ENCODE measurements around the gene FIGN.

The FIGN gene

DNA sequence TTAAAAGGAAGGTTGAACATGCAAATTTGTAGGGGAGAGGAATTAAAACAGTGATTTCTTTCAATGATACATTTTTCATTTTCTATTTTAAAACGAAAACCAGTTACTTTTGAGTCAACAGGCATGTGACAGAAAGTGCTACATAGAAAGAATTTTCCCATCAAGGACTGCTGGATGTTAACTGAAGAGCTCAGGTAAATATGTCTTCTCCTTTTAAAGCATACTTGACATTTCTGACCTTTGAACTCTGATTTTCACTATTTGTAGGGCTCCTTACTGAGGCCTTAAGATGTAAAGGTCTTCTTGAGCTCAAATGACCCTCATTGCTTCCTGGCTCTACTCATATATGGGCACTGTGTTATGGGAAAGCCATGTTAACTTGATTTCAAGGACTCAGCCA, 32.4 kb downstream of the FIGN start:
- DNase-seq, result no peak

DNA sequence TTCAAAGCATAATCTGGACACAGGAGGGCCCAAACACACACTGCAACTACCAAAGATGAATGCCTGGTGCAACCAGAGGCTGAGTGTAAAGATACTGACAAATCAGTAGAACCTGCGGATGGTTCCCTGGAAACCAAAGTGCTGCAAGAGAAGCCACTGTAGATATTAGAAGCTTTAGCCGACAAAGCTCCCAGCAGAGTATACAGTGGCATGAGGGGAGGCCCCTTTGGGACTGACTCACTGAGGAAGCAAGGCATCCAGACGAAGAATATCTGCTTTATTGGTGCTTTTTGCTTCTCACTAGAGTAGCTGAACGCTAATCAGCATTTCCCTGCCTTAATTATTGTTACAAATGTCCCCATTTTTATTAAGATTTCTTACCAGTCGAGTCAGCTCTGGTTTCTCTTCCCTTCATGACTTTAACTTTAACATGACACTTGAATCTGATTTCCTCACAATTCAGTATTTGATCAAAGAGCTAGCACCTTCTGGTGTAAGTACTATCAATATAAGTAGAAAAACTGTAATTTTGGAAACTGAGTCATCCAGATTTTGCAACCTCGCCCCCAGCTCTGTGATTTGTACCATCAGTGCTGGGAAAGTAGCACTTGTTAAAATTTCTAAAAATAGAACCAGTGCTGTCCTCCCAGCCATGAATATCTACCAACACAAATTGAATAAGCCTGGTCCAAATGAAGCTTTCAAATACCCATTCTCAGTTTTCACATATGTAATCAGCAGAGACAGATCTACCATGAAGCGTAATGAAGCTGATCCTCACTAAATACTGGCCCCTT, 34.2 kb downstream of the FIGN start:
- DNase-seq, result no peak

- DNase-seq, result no peak
Measured at GRCh38 chr2:163698857-163699256, 37.0 kb downstream of the FIGN start.

DNA sequence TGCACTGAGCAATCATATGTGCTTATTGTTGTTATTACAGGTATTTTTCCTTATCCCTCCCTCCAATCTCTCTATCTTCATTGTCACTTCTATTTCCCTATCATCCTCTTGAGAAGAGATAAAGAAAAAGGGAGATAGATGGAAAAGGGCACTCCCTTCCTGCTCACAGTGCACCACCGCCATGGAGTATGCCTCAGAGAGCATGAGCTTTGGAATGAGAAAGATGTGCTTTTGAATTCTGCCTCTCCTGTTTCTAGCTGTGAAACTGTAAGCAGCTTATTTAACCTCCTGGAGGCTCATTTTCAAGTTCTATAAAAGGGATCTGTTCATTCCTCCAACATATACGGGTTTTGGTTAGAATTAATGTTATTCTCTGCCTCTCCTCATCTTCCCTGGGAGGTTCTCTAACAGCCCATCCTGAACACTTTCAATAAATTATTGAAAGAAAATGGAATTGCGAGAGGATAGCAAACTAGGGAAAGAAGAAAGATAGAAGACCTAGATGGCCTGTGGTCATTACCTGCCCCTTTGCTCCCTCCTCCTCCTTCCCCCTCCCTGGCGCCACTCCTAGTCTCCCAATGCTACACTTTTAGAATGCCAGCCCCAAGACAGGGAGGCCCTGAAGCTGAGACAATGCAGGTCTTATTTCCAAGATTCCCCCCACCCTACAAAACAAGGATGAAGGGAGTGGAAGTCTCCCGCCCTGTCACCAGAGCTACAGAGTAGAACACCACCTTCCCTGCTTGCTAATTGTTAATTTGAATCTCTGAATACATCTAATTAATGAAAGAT, 37.8 kb downstream of the FIGN start:
- DNase-seq, result no peak

- DNase-seq, result no peak
Measured at GRCh38 chr2:163697429-163697828, 38.4 kb downstream of the FIGN start.

GRCh38 chr2:163693484-163693883, 42.3 kb downstream of the FIGN start:
- DNase-seq, result no peak

DNA sequence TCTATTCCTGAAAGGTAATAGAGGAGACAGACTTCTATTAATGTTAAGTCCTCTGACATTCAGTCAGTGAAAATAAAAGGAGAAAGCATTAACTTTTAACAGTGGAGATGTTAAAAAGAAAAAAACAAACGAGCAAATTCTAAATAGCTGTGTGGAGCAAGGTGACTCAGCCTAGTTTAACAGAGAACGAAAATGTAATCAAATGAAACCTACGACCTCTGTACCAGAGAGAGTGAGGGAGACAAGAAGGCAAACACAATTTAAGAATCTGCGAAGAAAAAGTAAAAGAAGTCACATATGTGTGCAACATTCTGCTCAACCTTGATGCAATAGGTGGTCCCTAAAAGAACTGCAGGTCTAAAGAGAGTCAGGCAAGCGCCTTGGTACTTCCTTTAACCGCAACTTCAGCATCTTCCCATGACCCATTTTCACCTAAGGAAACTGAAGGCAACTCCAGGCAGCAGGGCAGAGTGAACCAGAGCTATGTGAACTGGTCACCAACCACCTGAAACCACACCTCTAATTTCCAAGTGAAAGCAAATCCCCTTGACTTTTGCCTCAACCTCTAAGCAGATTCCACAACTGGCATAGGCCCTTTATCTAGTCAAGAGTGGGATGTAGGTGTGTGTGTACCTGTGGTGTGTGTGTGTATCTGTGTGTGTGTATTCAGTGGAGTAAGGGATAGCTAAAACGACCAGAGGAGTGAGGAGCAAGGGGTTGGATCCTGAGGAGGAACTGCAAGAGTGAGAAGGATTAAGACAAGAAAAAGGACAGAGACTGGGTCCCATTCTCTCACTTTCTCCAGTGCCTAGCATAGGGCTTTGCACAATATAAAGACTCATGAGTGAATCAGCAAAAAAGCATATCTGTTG, 43.0 kb downstream of the FIGN start:
- no peak for DNase-seq

GRCh38 chr2:163692081-163692480, 43.7 kb downstream of the FIGN start:
- DNase-seq, result no peak

DNA sequence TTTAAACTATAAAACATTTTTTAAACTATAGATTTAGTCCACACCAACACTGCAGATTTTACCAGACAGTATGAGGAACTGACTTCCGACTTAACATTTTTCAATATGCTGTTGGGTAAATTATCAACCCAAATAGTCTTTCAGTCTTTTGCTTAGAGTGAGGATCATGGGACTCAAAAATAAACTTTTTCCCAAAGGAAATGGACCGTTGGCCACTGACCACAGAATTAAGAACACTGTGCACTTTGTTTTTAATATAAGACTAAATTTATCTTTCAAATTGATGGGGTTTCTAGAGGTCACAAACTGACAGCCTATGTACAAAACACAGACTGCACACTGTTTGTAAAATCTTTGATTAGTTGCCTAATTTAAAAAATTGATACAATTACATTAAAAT, 44.9 kb downstream of the FIGN start:
- DNase-seq, result no peak

GRCh38 chr2:163687217-163687616, 48.6 kb downstream of the FIGN start:
- DNase-seq, result no peak

DNA sequence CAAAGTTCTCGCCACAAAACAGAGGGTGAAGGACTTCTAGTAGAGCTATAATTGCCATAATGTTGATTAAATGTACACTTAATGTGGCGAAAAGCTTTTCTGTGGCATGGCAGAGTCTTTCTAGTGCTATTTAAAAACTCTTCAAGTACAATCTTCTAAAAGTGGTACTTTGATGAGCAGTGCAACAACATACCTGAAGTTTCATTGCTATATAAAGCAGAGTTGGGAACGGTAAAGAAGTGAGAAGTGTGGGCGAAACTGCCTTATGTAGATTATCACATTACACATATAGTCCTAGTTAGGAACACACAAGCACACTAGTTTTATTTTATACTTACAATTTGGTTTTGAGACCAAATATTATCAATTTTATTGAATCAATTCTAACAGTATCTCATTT, 49.5 kb downstream of the FIGN start:
- no peak for DNase-seq

DNA sequence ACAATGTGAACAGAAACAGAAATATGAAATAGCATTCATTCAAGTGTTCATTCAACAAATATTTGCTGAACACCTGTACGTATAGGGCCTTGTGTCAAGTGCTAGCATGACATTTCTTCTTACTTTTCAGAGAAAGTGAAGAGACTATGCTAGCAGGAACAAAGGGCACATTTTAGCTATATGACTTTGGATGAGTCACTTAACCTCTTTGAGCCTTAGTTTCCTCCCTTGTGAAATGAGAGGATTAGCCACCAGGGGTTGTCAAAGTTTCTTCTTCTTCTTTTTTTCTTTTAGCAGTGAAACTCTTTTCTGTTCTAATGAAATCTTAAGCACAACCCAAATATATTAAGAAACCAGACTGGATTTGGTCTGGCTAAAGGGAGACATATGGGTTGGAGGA, 53.1 kb downstream of the FIGN start:
- DNase-seq, result no peak

GRCh38 chr2:163681745-163682144, 54.1 kb downstream of the FIGN start:
- no peak for DNase-seq

GRCh38 chr2:163675388-163675787, 60.4 kb downstream of the FIGN start:
- no peak for DNase-seq

- DNase-seq, result no peak
Measured at GRCh38 chr2:163673522-163673921, 62.3 kb downstream of the FIGN start.

DNA sequence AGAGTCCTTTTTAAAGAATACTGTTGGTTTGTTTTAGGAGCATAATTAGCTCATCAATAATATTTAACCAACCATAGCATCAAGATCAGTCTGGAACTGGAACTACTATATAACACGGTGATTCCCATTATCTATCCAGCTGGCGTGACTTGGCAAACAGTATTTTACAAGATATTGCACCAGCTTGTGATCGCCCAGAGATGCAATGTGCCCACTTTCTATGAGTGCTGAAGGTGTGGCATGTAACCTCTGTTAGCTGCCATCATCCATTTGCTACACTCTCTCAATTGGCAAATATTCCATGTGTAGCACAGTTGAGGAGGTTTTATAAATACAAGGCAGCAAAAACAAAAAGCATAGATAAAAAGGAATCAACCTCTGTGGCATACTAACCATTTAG, 64.9 kb downstream of the FIGN start:
- DNase-seq, result no peak

DNA sequence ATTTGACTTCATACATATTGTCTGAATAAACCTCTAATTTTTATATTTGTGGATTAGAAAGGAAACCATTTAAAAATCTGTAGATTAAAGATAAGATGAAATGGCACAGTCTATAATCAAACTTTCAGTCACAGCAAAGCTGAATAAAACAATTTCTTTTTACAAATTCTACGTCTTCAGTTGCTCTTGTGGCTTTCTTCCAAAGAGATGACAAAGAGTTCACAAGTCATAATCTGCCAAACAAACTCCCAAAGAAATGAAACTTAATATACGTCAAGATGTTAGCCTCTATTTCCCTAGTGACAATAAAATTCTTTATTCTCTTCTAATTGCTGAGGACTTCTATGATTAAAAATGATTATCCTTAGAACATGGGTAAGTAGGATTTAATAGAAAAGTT, 66.3 kb downstream of the FIGN start:
- no peak for DNase-seq

- no peak for DNase-seq
Measured at GRCh38 chr2:163667064-163667887, 68.5 kb downstream of the FIGN start.

DNA sequence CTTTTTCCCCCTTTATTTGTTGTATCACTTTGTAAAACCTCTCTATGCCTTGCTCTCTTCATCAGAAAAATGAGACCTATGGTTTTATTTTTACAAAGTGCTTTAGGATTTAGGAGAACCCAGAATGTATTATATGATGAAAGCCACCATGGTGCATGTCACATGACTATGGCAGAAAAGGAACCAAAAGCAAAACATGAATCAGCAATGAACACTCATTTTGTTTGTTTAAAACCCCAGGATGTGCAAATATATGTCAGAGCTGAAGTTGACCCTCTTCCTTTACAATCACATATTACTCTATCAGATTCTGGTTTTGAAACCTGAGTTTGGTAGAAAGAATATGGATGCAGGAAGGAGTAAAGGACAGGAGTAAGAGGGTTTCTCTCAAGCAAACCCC, 70.0 kb downstream of the FIGN start:
- DNase-seq, result no peak

DNA sequence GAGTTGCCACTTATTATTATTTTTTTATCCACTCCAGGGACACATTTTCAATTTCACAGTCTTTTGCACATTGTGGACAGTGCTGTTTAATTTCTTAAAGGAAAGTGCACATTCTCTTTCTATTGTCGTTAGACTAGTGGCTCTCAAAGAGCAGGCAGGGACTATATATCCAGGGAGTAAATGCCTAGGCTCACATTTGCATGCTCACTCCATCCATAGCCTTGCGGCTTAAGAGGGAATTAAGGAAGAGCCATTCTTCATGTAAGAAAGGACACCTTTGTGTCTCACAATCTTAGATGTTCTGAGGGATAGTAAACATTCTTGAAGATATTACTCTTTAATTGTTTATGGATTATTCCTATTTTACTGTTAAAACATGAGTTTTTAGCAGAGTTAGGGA, 70.8 kb downstream of the FIGN start:
- no peak for DNase-seq

- DNase-seq, result no peak
Measured at GRCh38 chr2:163664610-163665009, 71.2 kb downstream of the FIGN start.

DNA sequence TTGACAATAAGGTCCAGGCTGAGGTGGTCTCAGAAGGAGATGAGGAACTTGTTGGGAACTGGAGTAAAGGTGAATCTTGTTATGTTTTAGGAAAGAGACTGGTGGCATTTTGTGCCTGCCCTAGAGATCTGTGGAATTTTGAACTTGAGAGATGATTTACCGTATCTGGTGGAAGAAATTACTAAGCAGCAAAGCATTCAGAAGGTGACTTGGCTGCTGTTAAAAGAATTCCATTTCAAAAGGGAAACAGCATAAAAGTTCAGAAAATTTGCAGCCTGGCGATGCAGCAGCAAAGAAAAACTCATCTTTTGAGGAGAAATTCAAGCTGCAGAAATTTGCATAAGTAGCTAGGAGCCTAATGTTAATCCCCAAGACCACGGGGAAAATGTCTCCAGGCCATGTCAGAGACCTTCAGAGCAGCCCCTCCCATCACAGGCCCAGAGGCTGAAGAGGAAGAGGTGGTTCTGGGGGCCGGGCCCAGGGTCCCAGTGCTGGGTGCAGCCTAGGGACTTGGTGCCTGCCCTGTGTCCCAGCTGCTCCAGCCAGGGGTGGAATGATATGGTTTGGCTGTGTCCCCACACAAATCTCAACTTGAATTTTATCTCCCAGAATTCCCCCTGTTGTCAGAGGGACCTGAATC, 73.5 kb downstream of the FIGN start:
- no peak for DNase-seq
